ENCODE data around the gene OR2AT4. TPM values are rescaled to one million over a fixed set of nuclear protein-coding genes. Genes with fewer than 3 reads are reported as not detected.

The OR2AT4 gene
- total RNA-seq, 1 donor from 2014 or later: not detected

DNA sequence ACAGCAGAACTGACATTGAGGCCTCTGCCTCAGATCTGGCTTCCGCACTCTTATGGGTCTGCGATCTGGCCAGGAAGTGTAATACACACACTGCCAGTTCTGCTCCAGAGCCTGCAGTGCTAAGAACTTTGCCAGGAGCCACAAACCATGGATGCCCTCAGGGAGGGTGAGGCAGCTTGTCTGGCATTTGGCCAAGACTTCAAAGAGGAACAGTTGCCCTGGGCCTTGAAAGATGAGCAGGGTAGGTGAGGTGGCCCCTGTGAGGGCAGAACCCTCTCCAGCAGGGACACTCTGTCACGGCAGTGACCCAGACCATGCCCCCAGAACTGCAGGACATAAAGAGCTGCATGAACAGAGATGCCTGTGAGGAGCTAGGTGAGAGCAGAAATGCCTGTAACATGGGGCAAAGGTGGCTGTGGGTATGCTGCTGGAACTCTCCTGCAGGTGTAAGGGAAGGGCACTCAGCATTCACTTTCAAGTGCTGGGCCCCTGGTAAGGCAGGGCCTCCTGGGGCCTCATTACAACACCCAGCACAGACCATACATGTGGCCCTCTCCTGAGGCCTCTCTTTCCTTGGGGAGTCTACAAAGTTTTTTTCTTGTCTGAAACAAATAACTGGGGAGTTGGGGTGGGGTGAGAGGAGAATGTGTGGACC lies 60.6 kb downstream of the OR2AT4 start:
- Mint-ChIP-seq H3K4me3 (no peak overlapping the region), H3K36me3 (ENCODE audit: low read depth) (no peaks in the 10 kb centered on the region), H3K27me3 (peaks cover 3% of the 10 kb centered on the region), H3K9me3 (peaks cover 3% of the 10 kb centered on the region), H3K4me1 (peaks cover 7% of the 10 kb centered on the region), H3K27ac (no peak overlapping the region)
- ChIA-PET CTCF (interaction anchor here (6.7 kb wide), 1 partner anchor 105 kb away, joined by 55 read pairs; no protein-coding TSS in a partner anchor), POLR2A (no interaction called here)
- intact Hi-C loops (cut with micrococcal nuclease): no loop called here
- TF ChIP-seq, protein P1, sequence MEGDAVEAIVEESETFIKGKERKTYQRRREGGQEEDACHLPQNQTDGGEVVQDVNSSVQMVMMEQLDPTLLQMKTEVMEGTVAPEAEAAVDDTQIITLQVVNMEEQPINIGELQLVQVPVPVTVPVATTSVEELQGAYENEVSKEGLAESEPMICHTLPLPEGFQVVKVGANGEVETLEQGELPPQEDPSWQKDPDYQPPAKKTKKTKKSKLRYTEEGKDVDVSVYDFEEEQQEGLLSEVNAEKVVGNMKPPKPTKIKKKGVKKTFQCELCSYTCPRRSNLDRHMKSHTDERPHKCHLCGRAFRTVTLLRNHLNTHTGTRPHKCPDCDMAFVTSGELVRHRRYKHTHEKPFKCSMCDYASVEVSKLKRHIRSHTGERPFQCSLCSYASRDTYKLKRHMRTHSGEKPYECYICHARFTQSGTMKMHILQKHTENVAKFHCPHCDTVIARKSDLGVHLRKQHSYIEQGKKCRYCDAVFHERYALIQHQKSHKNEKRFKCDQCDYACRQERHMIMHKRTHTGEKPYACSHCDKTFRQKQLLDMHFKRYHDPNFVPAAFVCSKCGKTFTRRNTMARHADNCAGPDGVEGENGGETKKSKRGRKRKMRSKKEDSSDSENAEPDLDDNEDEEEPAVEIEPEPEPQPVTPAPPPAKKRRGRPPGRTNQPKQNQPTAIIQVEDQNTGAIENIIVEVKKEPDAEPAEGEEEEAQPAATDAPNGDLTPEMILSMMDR (IDR thresholded peaks at IDR 0.05): no peak
- no peak for ATAC-seq (ENCODE audit: low read depth)
- no peak for DNase-seq

DNA sequence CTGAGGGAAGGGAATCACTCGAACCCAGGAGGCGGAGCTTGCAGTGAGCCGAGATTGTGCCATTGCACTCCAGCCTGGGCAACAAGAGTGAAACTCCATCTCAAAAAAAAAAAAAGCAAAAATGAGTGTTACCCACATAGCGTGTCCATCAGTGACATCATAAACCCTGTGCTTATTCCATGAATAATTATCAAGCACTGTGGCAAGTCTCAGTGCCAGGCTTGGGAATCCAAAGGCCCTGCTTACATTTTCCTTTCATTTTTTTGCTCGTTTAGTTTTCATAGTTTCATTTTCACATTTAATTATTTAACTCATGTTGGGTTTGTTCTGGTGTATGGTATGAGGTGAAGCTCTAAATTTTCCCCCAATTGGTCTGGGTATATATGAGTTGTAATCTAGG lies 61.4 kb downstream of the OR2AT4 start:
- CTCF ChIA-PET: interaction anchor here (6.7 kb wide), 1 partner anchor 105 kb away, joined by 55 read pairs; no protein-coding TSS in a partner anchor
- Mint-ChIP-seq H3K27me3 (peaks cover 3% of the 10 kb centered on the region), H3K27ac (no peak overlapping the region), H3K36me3 (ENCODE audit: low read depth) (no peaks in the 10 kb centered on the region), H3K4me3 (no peak overlapping the region), H3K9me3 (no peaks in the 10 kb centered on the region), H3K4me1 (peaks cover 7% of the 10 kb centered on the region)
- TF ChIP-seq, protein P1 (IDR thresholded peaks at IDR 0.05): no peak
- intact Hi-C loops (cut with micrococcal nuclease): no loop called here
- POLR2A ChIA-PET: no interaction called here
- no peak for DNase-seq
- no peak for ATAC-seq (ENCODE audit: low read depth)

- CTCF ChIA-PET: interaction anchor here (0.9 to 6.7 kb wide), 2 partner anchors 11 to 103 kb away, joined by 3 to 55 read pairs; no protein-coding TSS in a partner anchor
- intact Hi-C loops (cut with micrococcal nuclease): no loop called here
- H3K36me3 Mint-ChIP-seq (ENCODE audit: low read depth): no peaks in the 10 kb centered on the region
Measured at GRCh38 chr11:75033916-75034315, 62.8 kb downstream of the OR2AT4 start.

DNA sequence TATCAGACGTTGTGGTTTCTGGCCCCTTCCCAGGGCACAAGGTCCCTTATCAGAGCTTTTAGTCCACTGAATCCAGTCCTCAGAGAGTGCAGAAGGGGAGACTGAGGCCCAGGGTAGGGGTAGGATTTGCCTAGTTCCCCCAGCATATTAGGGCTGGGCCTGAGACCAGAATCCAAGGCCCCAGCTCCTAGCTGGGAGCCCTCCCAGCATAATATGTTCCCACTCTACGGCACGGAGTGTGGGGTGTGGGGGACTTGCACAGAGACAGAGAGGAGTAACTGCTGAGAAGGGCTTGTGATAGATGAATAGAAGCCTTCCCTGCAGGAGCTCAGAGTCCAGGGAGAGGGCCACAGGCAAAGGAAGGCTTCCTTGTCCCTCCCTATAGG lies 64.1 kb downstream of the OR2AT4 start:
- Mint-ChIP-seq H3K4me1 (peaks cover 7% of the 10 kb centered on the region), H3K9me3 (no peaks in the 10 kb centered on the region), H3K27me3 (peaks cover 3% of the 10 kb centered on the region), H3K27ac (no peak overlapping the region), H3K36me3 (ENCODE audit: low read depth) (no peaks in the 10 kb centered on the region), H3K4me3 (no peak overlapping the region)
- DNase-seq (no peak), ATAC-seq (ENCODE audit: low read depth) (no peak)
- POLR2A ChIA-PET: interaction anchor here (0.5 kb wide), 1 partner anchor 108 kb away, joined by 5 read pairs; no protein-coding TSS in a partner anchor
- TF ChIP-seq, protein P1 (IDR thresholded peaks at IDR 0.05): no peak
- CTCF ChIA-PET: interaction anchor here (1.4 to 6.7 kb wide), 4 partner anchors 10 to 110 kb away, joined by 4 to 55 read pairs (median 8); no protein-coding TSS in a partner anchor
- intact Hi-C loops (cut with micrococcal nuclease): loop anchor here (1.0 kb wide), 1 partner anchor 103 kb away; no protein-coding TSS in a partner anchor

More at GRCh38 chr11:75033916-75034315, 62.8 kb downstream of the OR2AT4 start:
- no peak for ATAC-seq (ENCODE audit: low read depth)
- peaks cover 7% of the 10 kb centered on the region for H3K4me1 Mint-ChIP-seq
- H3K9me3 Mint-ChIP-seq: no peaks in the 10 kb centered on the region
- peaks cover 3% of the 10 kb centered on the region for H3K27me3 Mint-ChIP-seq
- TF ChIP-seq, protein P1 (IDR thresholded peaks at IDR 0.05): no peak
- H3K4me3 Mint-ChIP-seq: no peak overlapping the region
- POLR2A ChIA-PET: no interaction called here
- no peak for DNase-seq
- H3K27ac Mint-ChIP-seq: no peak overlapping the region

DNA sequence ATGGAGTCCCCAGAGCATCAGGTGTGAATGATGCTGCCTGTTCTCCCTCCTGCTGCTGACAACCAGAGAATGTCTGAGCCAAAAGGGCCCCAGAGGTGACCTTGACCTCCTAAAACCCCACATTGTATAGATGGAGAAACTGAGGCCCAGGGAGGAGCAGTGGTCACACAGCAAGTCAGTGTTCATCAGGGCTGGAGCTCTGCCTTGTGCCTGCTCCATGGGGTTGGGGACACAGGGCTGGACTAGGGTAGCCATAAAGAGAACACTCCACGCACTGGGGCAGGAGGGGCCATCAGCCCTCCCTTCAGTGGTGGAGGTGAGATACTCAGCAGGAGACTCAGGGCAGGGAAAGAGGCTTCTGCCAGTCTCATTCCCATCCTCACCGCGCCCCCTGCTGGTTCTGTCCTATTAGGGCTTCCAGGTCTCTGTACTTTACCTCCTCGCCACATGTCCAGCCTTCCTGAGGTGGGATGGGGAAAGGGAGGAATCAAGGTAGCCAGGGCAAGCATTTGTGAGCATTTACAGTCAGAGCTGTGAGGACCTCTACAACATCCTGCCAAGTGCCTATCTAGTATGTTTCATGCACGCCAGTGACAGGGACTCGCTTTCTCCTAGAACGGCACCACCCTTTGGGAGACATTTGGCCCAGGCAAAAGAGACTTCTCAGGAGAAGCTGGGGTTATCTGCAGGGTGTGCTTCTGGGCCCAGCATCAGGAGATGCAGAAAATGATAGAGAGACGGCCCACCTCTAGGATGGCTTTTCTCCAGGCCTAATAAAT lies 64.7 kb downstream of the OR2AT4 start:
- peaks cover 3% of the 10 kb centered on the region for H3K27me3 Mint-ChIP-seq
- POLR2A ChIA-PET: no interaction called here
- H3K36me3 Mint-ChIP-seq (ENCODE audit: low read depth): no peaks in the 10 kb centered on the region
- ATAC-seq (ENCODE audit: low read depth): peak; percentile 52
- TF ChIP-seq, protein P1 (IDR thresholded peaks at IDR 0.05): no peak
- peak; percentile 48 for DNase-seq
- intact Hi-C loops (cut with micrococcal nuclease): loop anchor here (1.0 kb wide), 1 partner anchor 103 kb away; no protein-coding TSS in a partner anchor
- no peaks in the 10 kb centered on the region for H3K9me3 Mint-ChIP-seq
- H3K4me1 Mint-ChIP-seq: peaks cover 7% of the 10 kb centered on the region
- no peak overlapping the region for H3K27ac Mint-ChIP-seq
- CTCF ChIA-PET: interaction anchor here (1.0 to 6.7 kb wide), 6 partner anchors 9 to 110 kb away, joined by 3 to 55 read pairs (median 6); no protein-coding TSS in a partner anchor
- H3K4me3 Mint-ChIP-seq: no peak overlapping the region
